GM21786 (cell line): ENCODE results near the gene CRYGA.
A peak's percentile ranks its signal among the peaks of the same experiment; 100 is the strongest.
"Not testable (repeated sequence)": the region's sequence is repeated elsewhere in the genome, so short reads cannot be mapped to it uniquely, and the experiment has no call there.

Source experiments
- ATAC-seq: cut with Tn5 transposase; IDR thresholded peaks from one replicate; pipeline ENCODE4 v1.9.1; 2021; ENCODE audit not compliant: unreplicated experiment

CRYGA gene

DNA sequence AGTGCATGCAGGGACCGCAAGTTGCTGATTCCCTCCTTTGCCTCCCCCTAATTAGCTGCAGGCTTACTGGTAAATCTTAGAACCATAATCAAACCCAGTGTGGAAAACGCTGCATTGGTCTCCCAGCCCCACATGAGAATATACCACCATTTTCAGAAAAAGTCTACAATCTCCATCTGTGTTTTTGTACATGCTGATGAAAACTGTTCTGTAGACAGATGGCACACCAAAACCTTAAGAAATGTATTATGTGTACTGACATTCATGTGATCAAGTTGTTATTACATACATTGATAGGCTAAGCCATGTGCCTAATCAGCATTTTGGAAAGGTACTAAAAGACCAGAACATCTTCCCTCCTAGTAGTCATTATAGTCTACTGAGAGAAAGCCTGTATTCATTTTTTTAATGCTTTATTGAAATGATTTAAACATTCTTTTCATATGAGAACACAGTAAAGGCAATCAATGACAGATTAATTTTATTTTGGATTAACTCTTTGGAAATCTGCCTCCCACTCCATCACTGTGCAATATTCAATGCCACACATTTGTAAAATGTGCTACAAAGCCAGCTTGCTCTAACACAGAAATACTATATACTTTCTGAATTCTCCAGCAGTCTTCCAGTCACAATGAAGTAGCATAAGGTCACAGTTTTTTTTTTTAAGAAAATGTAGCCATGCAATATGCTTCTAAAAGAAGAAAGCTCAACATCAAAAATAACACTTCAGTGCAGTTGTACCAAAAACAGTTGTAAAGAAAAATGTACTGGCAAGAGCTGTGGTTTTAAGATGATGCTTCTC lies 1.8 kb upstream of the CRYGA start:
- no peak for ATAC-seq

- ATAC-seq = no peak
These were observed 7.0 kb downstream of the CRYGA start for GRCh38 chr2:208156439-208156838.

- ATAC-seq = no peak
These were observed 10.2 kb downstream of the CRYGA start for GRCh38 chr2:208153156-208153555.

GRCh38 chr2:208150956-208151355 lies 12.4 kb downstream of the CRYGA start:
- no peak for ATAC-seq

GRCh38 chr2:208150094-208150493 lies 13.3 kb downstream of the CRYGA start:
- no peak for ATAC-seq

- no peak for ATAC-seq
These were observed 14.6 kb downstream of the CRYGA start for GRCh38 chr2:208148803-208149202.

- ATAC-seq = no peak
These were observed 15.6 kb downstream of the CRYGA start for GRCh38 chr2:208147759-208148158.

DNA sequence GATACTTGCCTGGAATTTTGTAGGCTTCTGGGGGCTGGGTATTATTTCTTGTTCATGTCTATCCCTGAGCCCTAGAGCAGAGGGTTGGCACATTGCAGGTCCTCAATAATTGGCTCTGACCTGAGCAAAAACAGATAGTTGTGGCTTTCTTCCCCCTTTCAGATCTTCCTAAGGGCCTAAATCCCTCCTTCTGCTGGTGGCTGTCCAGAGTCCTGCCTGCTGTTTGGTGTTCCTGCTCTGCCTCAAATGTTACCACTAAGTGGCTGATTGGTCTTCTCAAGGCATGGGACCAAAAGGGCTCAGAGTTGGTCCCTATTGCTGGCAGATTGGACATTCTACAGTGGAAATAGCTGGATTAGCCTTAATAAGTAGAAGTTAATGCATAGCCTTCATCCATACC lies 16.4 kb downstream of the CRYGA start:
- no peak for ATAC-seq

GRCh38 chr2:208146006-208146405 lies 17.4 kb downstream of the CRYGA start, which contains the start of gene CRYGB:
Gene CRYGB, minus strand, starts transcription at chr2:208146158. Its CDS starts 38 bp downstream, at chr2:208146120.
- no peak for ATAC-seq

- no peak for ATAC-seq
These were observed 20.2 kb downstream of the CRYGA start for GRCh38 chr2:208142925-208143799.

- ATAC-seq = no peak
These were observed 21.0 kb downstream of the CRYGA start for GRCh38 chr2:208142240-208142924.

GRCh38 chr2:208139447-208139846 lies 23.9 kb downstream of the CRYGA start:
- ATAC-seq = no peak

DNA sequence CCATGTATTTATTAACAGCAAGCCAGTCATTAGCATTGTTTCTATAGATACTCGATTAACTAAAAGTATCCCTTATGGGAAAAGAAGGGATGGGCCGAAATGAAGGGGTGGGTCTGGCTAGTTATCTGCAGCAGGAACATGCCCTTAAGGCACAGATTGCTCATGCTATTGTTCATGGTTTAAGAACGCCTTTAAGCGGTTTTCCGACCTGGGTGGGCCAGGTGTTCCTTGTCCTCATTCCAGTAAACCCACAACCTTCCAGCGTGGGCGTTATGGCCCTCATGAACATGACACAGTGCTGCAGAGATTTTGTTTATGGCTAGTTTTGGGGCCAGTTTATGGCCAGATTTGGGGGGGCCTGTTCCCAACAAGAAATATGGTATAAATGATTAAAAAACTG lies 25.1 kb downstream of the CRYGA start:
- ATAC-seq = not testable (repeated sequence)

GRCh38 chr2:208136716-208137094 lies 26.7 kb downstream of the CRYGA start:
- ATAC-seq = no peak

DNA sequence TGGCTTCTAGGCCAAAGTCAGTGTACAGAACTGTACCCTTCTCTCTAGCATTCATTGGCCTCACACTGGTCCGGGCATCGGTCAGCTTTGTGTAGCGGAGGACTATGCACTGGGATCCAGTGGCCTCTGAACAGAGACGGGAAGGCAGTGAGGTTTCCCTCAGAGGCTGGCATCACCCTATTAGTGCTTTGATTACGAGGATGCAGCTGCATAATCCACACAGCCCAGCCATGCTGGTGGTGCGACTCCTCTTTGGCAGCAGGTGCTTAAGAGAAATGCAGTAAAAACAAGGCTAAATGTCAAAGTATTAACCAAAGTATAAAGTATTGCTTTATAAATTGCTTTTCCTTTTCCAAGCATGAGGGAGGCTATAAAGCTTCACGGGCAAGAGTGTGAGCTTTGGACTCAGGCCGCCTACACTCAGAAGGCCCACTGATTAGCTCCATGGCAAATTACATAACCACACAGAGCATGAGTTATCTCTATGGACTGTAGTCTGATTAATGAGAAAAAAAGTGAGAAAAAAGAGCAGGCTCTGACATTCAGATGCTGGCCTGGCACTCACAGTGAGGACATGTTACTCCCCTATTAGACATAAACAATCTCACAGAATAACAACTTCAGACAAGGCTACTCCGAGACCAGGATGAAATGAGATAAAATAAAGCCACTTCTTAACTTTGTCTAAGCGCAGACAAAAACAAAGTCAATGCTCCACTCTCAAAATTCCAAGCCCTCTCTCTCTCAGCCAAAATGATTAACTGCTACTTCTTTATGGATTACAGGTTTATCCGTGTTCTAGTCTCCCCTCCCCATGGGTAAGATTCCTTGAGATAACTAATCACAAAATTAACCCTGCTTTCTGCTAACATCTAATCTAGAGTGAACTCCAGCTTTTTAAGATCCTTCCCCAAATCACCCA lies 27.3 kb downstream of the CRYGA start:
- ATAC-seq = no peak

- ATAC-seq = peak; percentile 63
These were observed 28.3 kb downstream of the CRYGA start for GRCh38 chr2:208134928-208135586.

DNA sequence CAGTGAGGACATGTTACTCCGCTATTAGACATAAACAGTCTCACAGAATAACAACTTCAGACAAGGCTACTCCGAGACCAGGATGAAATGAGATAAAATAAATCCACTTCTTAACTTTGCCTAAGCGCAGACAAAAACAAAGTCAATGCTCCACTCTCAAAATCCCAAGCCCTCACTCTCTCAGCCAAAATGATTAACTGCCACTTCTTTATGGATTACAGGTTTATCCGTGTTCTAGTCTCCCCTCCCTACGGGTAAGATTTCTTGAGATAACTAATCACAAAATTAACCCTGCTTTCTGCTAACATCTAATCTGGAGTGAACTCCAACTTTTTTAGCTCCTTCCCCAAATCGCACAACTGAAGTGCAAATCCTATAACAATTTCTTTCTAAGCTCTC lies 32.7 kb downstream of the CRYGA start:
- no peak for ATAC-seq

DNA sequence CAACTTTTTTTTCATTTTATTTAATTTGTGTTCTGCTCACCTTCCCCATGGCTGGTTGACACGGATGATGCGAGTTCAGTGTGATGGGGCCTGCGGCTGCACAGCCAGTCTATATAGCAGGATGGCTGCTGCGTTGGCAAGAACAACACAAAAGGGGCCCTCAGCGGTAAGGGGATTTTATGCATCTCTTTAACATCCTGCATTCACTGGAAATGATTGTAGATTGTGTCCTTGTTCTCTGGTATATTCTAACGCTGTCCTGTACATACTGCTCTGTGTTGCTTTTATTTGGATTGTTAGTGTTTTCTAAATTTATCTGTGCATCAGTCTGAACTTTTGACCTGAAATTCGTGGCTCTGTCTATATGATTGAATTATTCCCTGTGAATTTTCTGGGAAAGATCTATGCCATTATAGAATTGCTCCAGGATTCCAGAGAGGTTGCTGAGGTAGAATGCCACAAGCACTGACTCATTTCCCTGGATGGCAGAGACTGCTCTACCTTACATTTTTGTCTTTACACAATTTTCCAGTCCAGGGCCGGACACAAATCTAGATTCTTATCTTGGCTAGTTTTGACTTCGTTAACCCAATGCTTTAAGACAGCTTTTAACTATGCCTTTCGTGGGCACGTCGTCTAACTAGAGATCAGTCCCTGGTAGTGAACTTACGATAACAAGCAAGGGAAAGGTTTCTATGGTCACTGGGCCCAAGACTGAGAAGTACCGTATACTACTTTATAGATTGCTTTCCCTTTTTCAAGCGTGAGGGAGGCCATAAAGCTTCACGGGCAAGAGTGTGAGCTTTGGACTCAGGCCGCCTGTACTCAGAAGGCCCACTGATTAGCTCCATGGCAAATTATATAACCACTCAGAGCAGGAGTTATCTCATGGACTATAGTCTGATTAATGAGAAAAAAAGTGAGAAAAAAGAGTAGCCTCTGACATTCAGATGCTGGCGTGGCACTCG lies 33.4 kb downstream of the CRYGA start, which contains the start of gene CRYGC:
TSS of gene CRYGC (minus strand) at position 85 of the 968 bp plus-strand sequence. CDS start at position 49, 36 bp downstream.
- ATAC-seq = no peak

- no peak for ATAC-seq
These were observed 35.3 kb downstream of the CRYGA start for GRCh38 chr2:208128136-208128535.
